Measurements from ENCODE around the gene GPR137. TPM values are rescaled to one million over a fixed set of nuclear protein-coding genes. Genes with fewer than 3 reads are reported as not detected.

GPR137 gene
- total and polyA plus RNA-seq, 9 of the 15 experiments (the other 6 are each of a cell fraction or from before 2014, with no cell fraction given) = 0.32 to 26.7 (median 10.7) TPM

DNA sequence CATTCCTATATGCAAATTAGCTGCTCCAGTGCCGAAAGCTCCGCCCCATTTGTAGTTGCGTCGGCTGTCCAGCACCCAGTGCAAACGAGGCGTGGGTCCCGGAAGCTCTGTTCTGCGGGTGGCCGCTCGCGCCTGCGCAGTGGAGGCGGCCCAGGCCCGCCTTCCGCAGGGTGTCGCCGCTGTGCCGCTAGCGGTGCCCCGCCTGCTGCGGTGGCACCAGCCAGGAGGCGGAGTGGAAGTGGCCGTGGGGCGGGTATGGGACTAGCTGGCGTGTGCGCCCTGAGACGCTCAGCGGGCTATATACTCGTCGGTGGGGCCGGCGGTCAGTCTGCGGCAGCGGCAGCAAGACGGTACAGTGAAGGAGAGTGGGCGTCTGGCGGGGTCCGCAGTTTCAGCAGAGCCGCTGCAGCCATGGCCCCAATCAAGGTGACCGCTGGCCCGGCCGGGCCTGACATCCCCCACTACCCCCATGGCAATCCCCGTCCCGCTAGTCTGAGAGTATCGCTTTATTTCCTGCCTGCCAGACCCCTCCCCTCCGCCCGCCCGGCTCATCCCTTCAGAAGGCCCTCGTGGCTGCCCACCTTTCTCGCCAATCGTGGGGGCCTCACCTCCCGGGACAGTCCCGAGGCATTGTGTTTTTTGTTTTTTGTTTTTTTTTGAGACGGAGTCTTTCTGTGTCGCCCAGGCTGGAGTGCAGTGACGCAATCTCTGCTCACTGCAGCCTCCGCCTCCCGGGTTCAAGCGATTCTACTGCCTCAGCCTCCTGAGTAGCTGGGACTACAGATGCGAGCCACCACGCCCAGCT lies 32.5 kb downstream of the GPR137 start, which contains the start of gene PRDX5 (continued):
- TF ChIP-seq, protein P1, sequence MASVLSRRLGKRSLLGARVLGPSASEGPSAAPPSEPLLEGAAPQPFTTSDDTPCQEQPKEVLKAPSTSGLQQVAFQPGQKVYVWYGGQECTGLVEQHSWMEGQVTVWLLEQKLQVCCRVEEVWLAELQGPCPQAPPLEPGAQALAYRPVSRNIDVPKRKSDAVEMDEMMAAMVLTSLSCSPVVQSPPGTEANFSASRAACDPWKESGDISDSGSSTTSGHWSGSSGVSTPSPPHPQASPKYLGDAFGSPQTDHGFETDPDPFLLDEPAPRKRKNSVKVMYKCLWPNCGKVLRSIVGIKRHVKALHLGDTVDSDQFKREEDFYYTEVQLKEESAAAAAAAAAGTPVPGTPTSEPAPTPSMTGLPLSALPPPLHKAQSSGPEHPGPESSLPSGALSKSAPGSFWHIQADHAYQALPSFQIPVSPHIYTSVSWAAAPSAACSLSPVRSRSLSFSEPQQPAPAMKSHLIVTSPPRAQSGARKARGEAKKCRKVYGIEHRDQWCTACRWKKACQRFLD (CRISPR knock-in tag; IDR thresholded peaks at IDR 0.05) = 0 out of 2 replicates have a peak, but pooled peaks have one; percentile 34
- TF ChIP-seq ARHGAP35 (IDR thresholded peaks at IDR 0.05; ENCODE audit: partially characterized antibody) (peak; percentile 25), SMARCE1 (IDR thresholded peaks at IDR 0.05) (peak; percentile 55), NFE2L1 (tag; IDR thresholded peaks at IDR 0.05; ENCODE audit: borderline replicate concordance, low read depth) (no peak), RBM22 (IDR thresholded peaks at IDR 0.05; ENCODE audit: low read depth, low read length, poor library complexity, severe bottlenecking) (peak; percentile 53), NUFIP1 (IDR thresholded peaks at IDR 0.05; ENCODE audit: partially characterized antibody) (no peak), SMARCB1 (IDR thresholded peaks at IDR 0.05; ENCODE audit: insufficient read length, low read depth) (peak; percentile 32)
- TF ChIP-seq, protein P2, sequence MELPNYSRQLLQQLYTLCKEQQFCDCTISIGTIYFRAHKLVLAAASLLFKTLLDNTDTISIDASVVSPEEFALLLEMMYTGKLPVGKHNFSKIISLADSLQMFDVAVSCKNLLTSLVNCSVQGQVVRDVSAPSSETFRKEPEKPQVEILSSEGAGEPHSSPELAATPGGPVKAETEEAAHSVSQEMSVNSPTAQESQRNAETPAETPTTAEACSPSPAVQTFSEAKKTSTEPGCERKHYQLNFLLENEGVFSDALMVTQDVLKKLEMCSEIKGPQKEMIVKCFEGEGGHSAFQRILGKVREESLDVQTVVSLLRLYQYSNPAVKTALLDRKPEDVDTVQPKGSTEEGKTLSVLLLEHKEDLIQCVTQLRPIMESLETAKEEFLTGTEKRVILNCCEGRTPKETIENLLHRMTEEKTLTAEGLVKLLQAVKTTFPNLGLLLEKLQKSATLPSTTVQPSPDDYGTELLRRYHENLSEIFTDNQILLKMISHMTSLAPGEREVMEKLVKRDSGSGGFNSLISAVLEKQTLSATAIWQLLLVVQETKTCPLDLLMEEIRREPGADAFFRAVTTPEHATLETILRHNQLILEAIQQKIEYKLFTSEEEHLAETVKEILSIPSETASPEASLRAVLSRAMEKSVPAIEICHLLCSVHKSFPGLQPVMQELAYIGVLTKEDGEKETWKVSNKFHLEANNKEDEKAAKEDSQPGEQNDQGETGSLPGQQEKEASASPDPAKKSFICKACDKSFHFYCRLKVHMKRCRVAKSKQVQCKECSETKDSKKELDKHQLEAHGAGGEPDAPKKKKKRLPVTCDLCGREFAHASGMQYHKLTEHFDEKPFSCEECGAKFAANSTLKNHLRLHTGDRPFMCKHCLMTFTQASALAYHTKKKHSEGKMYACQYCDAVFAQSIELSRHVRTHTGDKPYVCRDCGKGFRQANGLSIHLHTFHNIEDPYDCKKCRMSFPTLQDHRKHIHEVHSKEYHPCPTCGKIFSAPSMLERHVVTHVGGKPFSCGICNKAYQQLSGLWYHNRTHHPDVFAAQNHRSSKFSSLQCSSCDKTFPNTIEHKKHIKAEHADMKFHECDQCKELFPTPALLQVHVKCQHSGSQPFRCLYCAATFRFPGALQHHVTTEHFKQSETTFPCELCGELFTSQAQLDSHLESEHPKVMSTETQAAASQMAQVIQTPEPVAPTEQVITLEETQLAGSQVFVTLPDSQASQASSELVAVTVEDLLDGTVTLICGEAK (IDR thresholded peaks at IDR 0.05) = peak; percentile 68
- TF ChIP-seq, protein P2 (CRISPR knock-in tag; IDR thresholded peaks at IDR 0.05) = no peak
